GM23338 (cell line): ENCODE measurements around the gene FIP1L1.

Source experiments
- CREB1 ChIP-seq: fragments of 250-450 bp; sonication (Bioruptor Pico); IDR thresholded peaks from 2 replicates; pipeline ENCODE4 v1.5.0; 2020; ENCODE audit warnings: low read depth, mild to moderate bottlenecking, moderate library complexity
- EZH2 ChIP-seq: fragments of 200-600 bp; sonication (generic); IDR thresholded peaks from one replicate; pipeline ENCODE4 v1.8.0; 2017; ENCODE audit warnings: antibody characterized with exemption, mild to moderate bottlenecking, low read depth; ENCODE audit not compliant: unreplicated experiment
- EZH2phosphoT487 ChIP-seq: fragments of 200-600 bp; sonication (generic); IDR thresholded peaks from one replicate; pipeline ENCODE4 v1.8.1; 2018; ENCODE audit warnings: antibody characterized with exemption; ENCODE audit not compliant: unreplicated experiment
- JUNB ChIP-seq: IDR thresholded peaks from one replicate; pipeline ENCODE4 v1.6.1; 2016; ENCODE audit warnings: antibody characterized with exemption; ENCODE audit not compliant: unreplicated experiment
- NANOG ChIP-seq: IDR thresholded peaks from 2 replicates; pipeline ENCODE4 v1.6.1; 2016; ENCODE audit warnings: antibody characterized with exemption, borderline replicate concordance
- POLR2AphosphoS5 ChIP-seq: IDR thresholded peaks from 2 replicates; pipeline ENCODE4 v1.6.1; 2016; ENCODE audit warnings: antibody characterized with exemption, low read depth
- ZNF114 ChIP-seq: fragments of 250-450 bp; sonication (Bioruptor Pico); IDR thresholded peaks from 2 replicates; pipeline ENCODE4 v1.5.0; 2020; ENCODE audit warnings: mild to moderate bottlenecking, moderate library complexity
- ZNF331 ChIP-seq: fragments of 250-450 bp; sonication (Bioruptor Pico); IDR thresholded peaks from 2 replicates; pipeline ENCODE4 v1.5.0; 2020; ENCODE audit warnings: low read depth, mild to moderate bottlenecking, moderate library complexity
- TF ChIP-seq, protein P1 (sequence below), 2 experiments: fragments of 200-600 bp in 1 of 2; sonication (generic) in 1 of 2; conservative IDR thresholded peaks; 2 replicates each; pipeline versions ENCODE4 v1.5.1 to v1.6.1; 2016 to 2017; ENCODE audit warnings: antibody characterized with exemption in 2 of 2, low read depth in 2 of 2, mild to moderate bottlenecking in 2 of 2, moderate library complexity in 1 of 2
- TF ChIP-seq, protein P2 (sequence below): IDR thresholded peaks from one replicate; pipeline ENCODE4 v1.6.1; 2018; ENCODE audit warnings: antibody characterized with exemption; ENCODE audit not compliant: unreplicated experiment
- TF ChIP-seq, protein P3 (sequence below): IDR thresholded peaks from 2 replicates; pipeline ENCODE4 v1.6.1; 2016; ENCODE audit warnings: antibody characterized with exemption
- TF ChIP-seq, protein P4 (sequence below): fragments of 250-450 bp; sonication (Bioruptor Pico); IDR thresholded peaks from 2 replicates; pipeline ENCODE4 v1.5.0; 2020; ENCODE audit warnings: mild to moderate bottlenecking, moderate library complexity

DNA sequence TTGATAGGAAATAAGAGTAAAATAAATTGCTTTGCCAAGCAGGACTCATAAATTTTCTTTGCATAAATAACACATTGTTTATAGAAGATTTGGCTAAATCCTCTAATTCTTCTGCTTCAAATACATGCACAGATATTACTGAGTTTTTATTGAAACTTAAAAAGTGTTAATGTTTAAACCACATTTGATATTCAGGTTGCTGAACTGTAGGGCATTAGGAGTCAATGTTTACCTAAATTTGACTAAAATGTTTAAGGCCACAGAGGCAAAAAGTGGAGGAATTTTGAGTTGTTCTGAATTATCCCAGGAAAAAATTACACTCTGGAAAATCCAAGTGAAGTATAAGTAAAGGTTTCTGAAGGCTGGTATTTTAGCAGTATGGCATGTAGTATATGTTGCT is 78.7 kb downstream of the FIP1L1 start:
- TF ChIP-seq, protein P1, sequence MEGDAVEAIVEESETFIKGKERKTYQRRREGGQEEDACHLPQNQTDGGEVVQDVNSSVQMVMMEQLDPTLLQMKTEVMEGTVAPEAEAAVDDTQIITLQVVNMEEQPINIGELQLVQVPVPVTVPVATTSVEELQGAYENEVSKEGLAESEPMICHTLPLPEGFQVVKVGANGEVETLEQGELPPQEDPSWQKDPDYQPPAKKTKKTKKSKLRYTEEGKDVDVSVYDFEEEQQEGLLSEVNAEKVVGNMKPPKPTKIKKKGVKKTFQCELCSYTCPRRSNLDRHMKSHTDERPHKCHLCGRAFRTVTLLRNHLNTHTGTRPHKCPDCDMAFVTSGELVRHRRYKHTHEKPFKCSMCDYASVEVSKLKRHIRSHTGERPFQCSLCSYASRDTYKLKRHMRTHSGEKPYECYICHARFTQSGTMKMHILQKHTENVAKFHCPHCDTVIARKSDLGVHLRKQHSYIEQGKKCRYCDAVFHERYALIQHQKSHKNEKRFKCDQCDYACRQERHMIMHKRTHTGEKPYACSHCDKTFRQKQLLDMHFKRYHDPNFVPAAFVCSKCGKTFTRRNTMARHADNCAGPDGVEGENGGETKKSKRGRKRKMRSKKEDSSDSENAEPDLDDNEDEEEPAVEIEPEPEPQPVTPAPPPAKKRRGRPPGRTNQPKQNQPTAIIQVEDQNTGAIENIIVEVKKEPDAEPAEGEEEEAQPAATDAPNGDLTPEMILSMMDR (conservative IDR thresholded peaks at IDR 0.05; ENCODE audit: low read depth in 2 of 2) = no peak
- TF ChIP-seq ZNF331 (CRISPR knock-in tag) (no peak), EZH2phosphoT487 (no peak), EZH2 (no peak), POLR2AphosphoS5 (no peak), CREB1 (CRISPR knock-in tag) (no peak), NANOG (no peak), ZNF114 (CRISPR knock-in tag) (no peak), JUNB (no peak)
- TF ChIP-seq, protein P2, sequence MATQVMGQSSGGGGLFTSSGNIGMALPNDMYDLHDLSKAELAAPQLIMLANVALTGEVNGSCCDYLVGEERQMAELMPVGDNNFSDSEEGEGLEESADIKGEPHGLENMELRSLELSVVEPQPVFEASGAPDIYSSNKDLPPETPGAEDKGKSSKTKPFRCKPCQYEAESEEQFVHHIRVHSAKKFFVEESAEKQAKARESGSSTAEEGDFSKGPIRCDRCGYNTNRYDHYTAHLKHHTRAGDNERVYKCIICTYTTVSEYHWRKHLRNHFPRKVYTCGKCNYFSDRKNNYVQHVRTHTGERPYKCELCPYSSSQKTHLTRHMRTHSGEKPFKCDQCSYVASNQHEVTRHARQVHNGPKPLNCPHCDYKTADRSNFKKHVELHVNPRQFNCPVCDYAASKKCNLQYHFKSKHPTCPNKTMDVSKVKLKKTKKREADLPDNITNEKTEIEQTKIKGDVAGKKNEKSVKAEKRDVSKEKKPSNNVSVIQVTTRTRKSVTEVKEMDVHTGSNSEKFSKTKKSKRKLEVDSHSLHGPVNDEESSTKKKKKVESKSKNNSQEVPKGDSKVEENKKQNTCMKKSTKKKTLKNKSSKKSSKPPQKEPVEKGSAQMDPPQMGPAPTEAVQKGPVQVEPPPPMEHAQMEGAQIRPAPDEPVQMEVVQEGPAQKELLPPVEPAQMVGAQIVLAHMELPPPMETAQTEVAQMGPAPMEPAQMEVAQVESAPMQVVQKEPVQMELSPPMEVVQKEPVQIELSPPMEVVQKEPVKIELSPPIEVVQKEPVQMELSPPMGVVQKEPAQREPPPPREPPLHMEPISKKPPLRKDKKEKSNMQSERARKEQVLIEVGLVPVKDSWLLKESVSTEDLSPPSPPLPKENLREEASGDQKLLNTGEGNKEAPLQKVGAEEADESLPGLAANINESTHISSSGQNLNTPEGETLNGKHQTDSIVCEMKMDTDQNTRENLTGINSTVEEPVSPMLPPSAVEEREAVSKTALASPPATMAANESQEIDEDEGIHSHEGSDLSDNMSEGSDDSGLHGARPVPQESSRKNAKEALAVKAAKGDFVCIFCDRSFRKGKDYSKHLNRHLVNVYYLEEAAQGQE = no peak
- TF ChIP-seq, protein P3, sequence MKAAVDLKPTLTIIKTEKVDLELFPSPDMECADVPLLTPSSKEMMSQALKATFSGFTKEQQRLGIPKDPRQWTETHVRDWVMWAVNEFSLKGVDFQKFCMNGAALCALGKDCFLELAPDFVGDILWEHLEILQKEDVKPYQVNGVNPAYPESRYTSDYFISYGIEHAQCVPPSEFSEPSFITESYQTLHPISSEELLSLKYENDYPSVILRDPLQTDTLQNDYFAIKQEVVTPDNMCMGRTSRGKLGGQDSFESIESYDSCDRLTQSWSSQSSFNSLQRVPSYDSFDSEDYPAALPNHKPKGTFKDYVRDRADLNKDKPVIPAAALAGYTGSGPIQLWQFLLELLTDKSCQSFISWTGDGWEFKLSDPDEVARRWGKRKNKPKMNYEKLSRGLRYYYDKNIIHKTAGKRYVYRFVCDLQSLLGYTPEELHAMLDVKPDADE = no peak
- TF ChIP-seq, protein P4, sequence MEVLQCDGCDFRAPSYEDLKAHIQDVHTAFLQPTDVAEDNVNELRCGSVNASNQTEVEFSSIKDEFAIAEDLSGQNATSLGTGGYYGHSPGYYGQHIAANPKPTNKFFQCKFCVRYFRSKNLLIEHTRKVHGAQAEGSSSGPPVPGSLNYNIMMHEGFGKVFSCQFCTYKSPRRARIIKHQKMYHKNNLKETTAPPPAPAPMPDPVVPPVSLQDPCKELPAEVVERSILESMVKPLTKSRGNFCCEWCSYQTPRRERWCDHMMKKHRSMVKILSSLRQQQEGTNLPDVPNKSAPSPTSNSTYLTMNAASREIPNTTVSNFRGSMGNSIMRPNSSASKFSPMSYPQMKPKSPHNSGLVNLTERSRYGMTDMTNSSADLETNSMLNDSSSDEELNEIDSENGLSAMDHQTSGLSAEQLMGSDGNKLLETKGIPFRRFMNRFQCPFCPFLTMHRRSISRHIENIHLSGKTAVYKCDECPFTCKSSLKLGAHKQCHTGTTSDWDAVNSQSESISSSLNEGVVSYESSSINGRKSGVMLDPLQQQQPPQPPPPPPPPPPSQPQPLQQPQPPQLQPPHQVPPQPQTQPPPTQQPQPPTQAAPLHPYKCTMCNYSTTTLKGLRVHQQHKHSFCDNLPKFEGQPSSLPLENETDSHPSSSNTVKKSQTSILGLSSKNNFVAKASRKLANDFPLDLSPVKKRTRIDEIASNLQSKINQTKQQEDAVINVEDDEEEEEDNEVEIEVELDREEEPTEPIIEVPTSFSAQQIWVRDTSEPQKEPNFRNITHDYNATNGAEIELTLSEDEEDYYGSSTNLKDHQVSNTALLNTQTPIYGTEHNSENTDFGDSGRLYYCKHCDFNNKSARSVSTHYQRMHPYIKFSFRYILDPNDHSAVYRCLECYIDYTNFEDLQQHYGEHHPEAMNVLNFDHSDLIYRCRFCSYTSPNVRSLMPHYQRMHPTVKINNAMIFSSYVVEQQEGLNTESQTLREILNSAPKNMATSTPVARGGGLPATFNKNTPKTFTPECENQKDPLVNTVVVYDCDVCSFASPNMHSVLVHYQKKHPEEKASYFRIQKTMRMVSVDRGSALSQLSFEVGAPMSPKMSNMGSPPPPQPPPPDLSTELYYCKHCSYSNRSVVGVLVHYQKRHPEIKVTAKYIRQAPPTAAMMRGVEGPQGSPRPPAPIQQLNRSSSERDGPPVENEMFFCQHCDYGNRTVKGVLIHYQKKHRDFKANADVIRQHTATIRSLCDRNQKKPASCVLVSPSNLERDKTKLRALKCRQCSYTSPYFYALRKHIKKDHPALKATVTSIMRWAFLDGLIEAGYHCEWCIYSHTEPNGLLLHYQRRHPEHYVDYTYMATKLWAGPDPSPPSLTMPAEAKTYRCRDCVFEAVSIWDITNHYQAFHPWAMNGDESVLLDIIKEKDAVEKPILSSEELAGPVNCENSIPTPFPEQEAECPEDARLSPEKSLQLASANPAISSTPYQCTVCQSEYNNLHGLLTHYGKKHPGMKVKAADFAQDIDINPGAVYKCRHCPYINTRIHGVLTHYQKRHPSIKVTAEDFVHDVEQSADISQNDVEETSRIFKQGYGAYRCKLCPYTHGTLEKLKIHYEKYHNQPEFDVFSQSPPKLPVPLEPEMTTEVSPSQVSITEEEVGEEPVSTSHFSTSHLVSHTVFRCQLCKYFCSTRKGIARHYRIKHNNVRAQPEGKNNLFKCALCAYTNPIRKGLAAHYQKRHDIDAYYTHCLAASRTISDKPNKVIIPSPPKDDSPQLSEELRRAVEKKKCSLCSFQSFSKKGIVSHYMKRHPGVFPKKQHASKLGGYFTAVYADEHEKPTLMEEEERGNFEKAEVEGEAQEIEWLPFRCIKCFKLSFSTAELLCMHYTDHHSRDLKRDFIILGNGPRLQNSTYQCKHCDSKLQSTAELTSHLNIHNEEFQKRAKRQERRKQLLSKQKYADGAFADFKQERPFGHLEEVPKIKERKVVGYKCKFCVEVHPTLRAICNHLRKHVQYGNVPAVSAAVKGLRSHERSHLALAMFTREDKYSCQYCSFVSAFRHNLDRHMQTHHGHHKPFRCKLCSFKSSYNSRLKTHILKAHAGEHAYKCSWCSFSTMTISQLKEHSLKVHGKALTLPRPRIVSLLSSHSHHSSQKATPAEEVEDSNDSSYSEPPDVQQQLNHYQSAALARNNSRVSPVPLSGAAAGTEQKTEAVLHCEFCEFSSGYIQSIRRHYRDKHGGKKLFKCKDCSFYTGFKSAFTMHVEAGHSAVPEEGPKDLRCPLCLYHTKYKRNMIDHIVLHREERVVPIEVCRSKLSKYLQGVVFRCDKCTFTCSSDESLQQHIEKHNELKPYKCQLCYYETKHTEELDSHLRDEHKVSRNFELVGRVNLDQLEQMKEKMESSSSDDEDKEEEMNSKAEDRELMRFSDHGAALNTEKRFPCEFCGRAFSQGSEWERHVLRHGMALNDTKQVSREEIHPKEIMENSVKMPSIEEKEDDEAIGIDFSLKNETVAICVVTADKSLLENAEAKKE (CRISPR knock-in tag) = no peak
